NCI-H2196 treated with DMSO at 0.1 percent for 48 hours (cell line): ENCODE results near the gene LRP8.

ENCODE experiments used
- DNase-seq: peaks from one replicate; lab custom pipeline; 2025; ENCODE audit not compliant: unreplicated experiment; lab: John Stamatoyannopoulos, UW

The LRP8 gene

GRCh38 chr1:53324321-53324720, 3.5 kb downstream of the LRP8 start:
- no peak for DNase-seq

- no peak for DNase-seq
These were observed 4.6 kb downstream of the LRP8 start for GRCh38 chr1:53323316-53323715.

- no peak for DNase-seq
These were observed 5.9 kb downstream of the LRP8 start for GRCh38 chr1:53321776-53322602.

DNA sequence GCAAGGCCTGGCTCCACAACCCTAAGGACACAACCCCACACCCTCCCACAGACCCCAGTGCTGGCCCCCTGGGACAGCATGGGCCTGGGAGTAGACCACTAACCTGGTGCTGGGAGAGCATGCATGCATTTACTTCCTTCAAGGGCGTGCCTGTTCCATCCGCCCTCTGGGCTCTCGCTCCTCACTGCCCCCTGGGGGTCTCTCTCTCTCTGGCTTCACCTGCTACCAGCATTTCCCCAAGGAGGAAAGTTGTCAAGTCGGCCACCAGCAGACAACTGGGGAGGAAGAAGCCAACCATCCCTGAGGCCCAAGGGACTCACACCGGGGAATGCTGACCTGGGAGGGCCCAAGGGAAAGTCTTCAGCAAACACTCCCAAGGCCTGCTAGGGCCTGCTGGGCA, 6.5 kb downstream of the LRP8 start:
- DNase-seq = no peak

GRCh38 chr1:53320646-53321045, 7.2 kb downstream of the LRP8 start:
- DNase-seq = no peak

GRCh38 chr1:53319296-53320101, 8.4 kb downstream of the LRP8 start:
- no peak for DNase-seq

DNA sequence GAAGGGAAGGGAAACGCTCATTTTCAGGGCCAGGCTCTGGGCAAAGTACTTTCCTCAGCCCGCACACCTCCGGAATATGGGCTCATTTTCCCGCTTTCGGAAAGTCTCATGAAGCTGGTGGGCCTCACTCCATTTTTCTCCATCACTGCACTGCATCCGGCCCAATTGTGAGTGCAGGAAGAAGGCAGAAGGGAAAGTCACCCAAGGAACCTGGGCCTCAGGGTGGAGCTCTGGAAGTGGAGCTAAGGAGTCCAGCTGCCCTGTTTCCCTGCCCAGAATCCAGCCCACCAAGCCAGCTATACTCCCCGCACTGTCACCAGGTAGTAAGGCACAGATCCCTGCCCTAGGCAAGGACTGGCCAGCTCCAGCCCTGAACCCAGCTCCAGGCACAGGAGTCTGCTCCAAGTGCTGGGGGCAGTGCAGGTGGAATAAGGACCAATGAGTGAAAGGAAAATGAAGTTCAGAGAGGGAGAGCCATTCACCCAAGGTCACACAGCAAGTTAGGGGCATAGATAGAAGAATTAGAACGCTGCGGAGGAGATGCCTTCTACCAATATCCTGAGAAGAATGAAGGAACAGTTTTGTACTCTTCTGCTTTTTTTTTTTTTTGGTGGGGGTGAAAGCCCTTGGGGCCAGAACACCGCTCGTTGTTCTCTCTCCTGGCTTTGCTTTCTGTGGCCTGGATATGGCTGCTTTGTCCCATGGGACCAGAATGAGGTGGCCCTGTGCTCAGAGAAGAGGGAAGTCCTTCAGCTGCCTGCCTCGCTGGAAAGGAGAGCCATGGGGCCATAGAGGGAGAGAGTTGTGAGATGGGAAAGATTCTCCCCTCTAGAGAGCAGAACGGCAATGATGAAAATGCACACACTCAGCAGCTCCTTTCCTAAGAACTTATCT, 10.0 kb downstream of the LRP8 start:
- no peak for DNase-seq

DNA sequence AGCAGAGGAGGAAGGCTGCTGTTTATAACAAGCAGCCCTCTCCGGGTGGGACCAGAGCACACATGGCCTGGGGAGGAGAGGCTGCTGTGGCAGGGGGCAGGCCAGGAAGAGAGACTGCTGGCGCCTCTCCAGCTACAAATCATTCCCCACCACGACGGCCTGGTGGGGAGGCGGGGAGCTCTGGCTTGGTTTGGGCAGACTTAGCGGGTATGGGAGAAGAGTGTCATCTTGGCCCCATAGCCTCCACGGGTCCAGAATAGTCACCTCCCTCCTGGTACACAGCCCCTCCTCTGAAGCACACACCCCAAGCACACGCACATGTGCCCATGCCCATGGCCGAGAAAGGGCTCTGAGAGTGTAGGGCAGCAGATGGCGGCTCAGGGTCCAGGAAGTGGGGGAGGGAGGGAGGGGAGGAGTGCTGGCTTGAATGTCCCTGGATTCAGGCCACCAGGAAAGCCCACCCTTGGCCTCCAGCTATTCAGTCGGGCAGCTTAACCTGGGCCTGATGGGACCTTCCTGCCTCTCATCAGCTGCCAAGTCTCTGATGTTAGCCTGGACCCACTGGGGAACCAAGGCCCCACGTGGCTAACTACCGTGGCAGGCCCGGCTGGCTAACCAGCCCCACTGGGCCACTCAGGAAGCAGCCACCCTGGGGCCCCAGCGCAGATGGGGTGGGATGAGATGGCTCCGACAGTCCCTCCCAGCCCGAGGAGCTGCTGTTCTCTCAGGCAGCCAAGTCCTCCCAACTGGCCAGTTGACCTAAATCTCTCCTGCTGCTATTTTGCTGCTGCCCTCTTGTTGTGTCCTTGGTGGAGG, 10.9 kb downstream of the LRP8 start:
- DNase-seq = no peak

- no peak for DNase-seq
These were observed 11.5 kb downstream of the LRP8 start for GRCh38 chr1:53316424-53316765.

DNA sequence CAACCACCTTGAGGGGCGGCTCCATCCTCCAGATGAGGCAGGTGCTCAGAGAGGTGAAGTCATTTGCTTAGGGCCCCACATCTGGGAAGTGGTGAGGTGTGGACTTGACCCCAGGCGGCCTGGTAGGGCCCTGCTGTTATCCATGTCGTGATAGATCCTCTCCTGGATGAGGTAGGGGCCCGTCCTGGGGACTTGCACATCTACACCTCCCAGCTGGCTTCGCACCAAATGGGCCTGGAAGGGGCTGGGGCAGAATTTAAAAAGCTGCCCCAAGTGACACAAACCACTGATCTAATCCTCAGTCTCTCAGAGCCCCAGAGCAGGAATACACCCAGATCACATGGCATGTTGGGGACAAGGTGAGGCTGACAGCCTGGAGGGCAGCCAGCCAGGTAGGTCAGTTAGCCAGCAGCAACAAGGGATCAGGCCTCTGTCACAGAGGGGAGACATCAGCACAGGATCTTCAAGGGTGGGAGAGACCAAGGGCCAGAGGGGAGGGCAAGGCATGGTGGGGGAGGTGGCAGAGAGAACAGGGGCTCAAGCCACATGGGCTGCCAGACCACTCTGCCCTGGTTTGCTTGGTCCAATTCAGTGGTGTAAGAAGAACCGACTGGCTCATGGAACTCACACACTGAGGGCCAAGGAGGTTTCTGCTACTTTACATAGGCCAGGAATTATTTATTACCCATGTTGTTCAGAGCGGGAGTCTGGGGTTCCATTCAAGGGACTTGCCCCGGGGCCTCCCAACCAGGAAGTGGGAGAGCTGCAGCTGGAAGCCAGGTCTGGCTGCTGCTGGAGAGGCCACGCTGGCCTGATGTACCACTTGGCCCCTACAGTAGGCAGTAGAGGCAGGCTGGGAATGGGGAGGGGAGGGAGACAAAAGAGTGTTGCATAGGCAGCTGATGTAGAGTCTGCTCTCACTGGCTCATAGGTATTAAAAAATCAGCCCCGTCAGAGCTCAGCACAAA, 12.1 kb downstream of the LRP8 start:
- DNase-seq = no peak

DNA sequence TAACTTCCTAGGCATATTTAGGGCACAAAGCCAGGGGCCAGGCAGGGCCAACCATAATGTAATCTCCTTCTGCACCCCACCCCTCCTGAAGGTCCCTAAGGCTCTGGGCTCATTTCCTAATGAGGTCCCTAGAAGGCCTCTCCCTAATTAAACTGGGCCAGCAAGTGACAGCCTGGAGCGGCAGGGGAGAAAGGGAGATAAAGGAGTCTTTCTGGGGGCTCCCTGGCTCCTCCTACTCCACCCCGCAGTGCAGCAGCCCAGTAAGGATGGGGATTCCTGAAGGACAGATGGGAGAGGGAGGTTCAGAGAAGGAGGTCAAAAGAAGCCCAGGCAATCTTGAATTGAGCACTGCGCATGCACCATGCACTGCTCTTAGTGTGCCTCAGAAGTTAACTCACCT, 12.8 kb downstream of the LRP8 start:
- DNase-seq = no peak

- no peak for DNase-seq
These were observed 13.3 kb downstream of the LRP8 start for GRCh38 chr1:53314606-53315005.

DNA sequence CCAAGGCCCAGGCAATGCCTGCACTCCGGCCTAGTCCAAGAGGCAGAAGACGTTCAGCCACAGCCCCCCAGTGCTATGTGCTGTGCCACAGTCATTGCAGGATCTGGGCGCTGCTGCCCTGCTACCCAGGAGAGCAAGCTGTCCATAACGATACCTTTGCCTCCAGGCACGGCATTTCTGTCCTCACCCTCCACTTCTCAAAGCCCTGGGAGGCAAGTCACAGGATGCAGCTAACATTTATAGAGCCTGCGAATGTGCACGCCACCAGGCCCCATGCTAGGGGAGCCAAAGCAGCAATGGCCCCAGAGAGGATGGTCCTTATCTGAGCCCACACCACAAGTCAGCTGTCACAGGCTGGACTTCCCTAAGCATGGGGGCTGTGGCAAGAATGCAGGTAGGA, 13.8 kb downstream of the LRP8 start:
- no peak for DNase-seq

DNA sequence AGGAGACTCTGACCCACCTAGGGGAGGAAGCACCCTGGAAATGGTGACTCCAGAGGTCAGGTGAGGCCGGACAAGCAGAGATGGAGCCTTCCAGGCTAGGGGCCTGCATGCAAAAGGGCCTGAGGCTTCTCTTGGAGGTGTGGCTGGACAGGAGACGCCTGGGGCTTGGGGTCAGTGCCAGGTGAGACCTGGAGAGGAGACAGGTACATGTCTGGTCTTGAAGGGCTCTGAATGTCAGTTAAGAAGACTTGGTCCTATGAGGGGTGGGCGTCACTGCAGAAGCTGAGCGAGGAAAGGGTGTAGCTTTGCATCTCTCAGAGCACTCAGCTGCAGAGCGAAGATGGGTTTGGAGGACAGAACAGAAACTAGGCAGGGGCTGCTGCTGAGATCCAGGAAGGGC, 14.3 kb downstream of the LRP8 start:
- DNase-seq = no peak

DNA sequence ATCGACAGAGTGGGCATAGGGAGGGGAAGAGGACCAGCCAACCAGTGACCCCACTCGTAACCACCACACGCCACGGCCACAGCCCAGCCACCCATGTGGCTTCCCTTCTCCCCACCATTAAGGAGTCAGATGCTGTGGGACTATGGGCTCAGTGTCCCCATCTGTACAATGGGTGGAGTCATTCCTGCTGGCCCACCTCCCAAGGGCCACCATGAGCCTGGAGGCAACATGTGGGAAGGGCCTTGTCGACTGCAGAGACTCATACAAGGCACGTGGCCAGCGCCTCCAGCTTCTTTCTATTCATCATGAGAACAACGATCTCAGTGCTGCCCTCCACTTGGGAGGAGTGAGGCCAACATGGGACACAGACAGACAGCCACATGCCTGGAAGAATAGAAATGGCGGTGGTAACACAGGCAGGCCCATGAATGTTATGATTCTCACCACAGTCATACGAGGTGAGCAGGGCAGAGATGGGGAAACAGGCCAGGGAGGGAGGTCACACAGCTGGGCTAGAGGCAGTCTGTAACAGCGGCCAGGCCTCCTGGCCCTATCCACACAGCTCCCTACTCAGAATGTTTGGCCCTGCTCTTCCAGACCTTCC, 16.1 kb downstream of the LRP8 start:
- no peak for DNase-seq

DNA sequence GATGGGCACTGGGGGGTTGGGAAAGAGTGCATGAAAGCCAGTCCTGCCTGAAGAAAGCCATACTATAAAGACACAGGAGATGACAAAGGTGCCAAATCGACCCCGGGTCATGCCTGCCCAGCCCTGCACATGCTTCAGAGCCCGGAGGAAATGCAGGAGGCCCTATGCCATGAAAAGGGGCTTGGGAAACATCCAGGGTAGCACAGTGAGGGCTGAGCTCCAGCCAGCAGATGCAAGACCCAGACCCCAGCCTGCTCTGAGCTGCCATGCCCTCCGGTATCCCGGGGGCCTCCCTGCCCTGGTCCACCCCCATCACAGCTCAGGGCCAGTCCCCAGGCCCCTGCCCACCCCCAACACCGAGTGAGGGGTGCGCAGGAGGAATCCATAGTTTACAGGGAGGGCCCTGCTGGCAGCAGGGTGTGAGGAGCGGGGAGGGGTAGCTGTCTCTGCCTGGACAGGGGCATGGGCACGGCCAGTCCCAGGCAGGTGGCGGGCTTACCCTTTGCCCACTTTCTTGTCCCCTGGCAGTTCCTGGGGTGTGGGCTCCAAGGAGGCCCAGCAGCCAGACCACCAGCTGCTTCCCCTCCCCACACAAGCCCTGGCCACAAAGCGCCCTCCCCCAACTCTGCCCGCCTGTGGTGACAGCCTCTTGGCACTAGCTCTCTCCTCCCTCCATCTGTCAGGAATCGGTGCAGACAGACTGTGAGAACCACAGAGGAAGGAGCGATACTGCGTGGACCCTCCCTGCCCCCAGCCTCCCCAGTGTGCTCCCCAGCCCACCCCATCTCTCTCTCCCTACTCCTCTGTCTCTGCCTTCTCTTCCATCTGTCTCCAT, 16.8 kb downstream of the LRP8 start:
- no peak for DNase-seq

- DNase-seq = no peak
These were observed 18.1 kb downstream of the LRP8 start for GRCh38 chr1:53309802-53310201.

- DNase-seq = no peak
These were observed 19.4 kb downstream of the LRP8 start for GRCh38 chr1:53308506-53308905.
